LNCAP (cell line): Measurements from ENCODE around the gene DXO.

ENCODE experiments used
- CTCF ChIP-seq: fragments of 450-650 bp; IDR thresholded peaks from 2 replicates; pipeline ENCODE4 v1.5.1; 2017; ENCODE audit warnings: mild to moderate bottlenecking

The DXO gene

GRCh38 chr6:31935823-31936222 is 36.1 kb downstream of the DXO start:
- no peak for TF ChIP-seq CTCF

GRCh38 chr6:31935021-31935420 is 36.9 kb downstream of the DXO start:
- no peak for TF ChIP-seq CTCF

GRCh38 chr6:31933537-31933936 is 38.4 kb downstream of the DXO start:
- TF ChIP-seq CTCF: no peak

GRCh38 chr6:31930962-31931361 is 41.0 kb downstream of the DXO start:
- no peak for TF ChIP-seq CTCF

- TF ChIP-seq CTCF: no peak
Measured at GRCh38 chr6:31928672-31928939, 43.3 kb downstream of the DXO start.

- TF ChIP-seq CTCF: no peak
Measured at GRCh38 chr6:31927863-31928671, 43.9 kb downstream of the DXO start.

GRCh38 chr6:31927242-31927862 is 44.6 kb downstream of the DXO start, which contains the start of gene C2:
Gene C2, plus strand, starts transcription at chr6:31927717. Its CDS starts 36 bp downstream, at chr6:31927753.
- TF ChIP-seq CTCF: no peak
